ENCODE data around the gene BACH2.
"Not testable (repeated sequence)": the region's sequence is repeated elsewhere in the genome, so short reads cannot be mapped to it uniquely, and the experiment has no call there.

The BACH2 gene

DNA sequence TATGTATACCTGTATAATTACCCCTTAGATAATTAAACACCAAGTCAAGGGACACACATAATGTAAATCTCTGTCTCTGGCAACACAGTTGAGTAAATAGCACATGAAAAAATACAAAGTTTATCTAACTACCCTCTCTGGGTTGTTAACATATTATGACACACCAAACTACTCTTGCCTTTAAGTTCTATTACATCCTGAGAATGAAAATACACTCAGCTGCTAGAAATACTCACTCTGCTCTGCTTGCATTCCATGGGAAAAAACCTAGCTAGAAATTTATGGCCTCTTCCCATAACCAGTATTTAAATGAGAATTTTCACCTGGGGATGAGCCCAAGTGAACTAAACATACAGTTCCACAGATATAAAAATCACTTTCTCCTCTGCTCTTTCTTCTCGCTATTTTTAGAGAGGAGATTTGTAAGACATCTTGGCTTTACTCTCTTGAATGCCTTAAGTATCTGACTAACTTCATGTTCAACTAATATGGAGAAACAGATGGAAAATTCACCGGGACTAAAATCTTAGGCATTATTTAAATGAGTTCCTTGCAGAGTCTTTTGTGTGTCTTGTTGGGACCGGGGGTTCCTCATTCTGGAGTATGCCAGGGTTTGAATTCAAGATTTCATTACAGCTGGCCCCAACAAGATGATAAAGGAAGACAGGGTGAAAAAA, 261.5 kb downstream of the BACH2 start:
- no peaks in the 10 kb centered on the region for H3K36me3 ChIP-seq (ENCODE audit: control insufficient read depth, insufficient read depth, low read length)
- H3K4me3 ChIP-seq (ENCODE audit: low read depth, low read length) = no peak overlapping the region
- no peaks in the 10 kb centered on the region for H3K27me3 ChIP-seq (ENCODE audit: control insufficient read depth, insufficient read depth, low read length)
- no peak overlapping the region for H2AFZ ChIP-seq
- H3K9me3 ChIP-seq (ENCODE audit: control insufficient read depth, low read length) = no peaks in the 10 kb centered on the region
- H3K4me1 ChIP-seq = no peaks in the 10 kb centered on the region
- H3K79me2 ChIP-seq = no peaks in the 10 kb centered on the region
- TF ChIP-seq, protein P1, sequence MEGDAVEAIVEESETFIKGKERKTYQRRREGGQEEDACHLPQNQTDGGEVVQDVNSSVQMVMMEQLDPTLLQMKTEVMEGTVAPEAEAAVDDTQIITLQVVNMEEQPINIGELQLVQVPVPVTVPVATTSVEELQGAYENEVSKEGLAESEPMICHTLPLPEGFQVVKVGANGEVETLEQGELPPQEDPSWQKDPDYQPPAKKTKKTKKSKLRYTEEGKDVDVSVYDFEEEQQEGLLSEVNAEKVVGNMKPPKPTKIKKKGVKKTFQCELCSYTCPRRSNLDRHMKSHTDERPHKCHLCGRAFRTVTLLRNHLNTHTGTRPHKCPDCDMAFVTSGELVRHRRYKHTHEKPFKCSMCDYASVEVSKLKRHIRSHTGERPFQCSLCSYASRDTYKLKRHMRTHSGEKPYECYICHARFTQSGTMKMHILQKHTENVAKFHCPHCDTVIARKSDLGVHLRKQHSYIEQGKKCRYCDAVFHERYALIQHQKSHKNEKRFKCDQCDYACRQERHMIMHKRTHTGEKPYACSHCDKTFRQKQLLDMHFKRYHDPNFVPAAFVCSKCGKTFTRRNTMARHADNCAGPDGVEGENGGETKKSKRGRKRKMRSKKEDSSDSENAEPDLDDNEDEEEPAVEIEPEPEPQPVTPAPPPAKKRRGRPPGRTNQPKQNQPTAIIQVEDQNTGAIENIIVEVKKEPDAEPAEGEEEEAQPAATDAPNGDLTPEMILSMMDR (IDR thresholded peaks at IDR 0.05) = no peak
- no peak overlapping the region for H3K9ac ChIP-seq
- H3K27ac ChIP-seq = no peak overlapping the region
- H3K4me2 ChIP-seq (ENCODE audit: low read length) = no peak overlapping the region

DNA sequence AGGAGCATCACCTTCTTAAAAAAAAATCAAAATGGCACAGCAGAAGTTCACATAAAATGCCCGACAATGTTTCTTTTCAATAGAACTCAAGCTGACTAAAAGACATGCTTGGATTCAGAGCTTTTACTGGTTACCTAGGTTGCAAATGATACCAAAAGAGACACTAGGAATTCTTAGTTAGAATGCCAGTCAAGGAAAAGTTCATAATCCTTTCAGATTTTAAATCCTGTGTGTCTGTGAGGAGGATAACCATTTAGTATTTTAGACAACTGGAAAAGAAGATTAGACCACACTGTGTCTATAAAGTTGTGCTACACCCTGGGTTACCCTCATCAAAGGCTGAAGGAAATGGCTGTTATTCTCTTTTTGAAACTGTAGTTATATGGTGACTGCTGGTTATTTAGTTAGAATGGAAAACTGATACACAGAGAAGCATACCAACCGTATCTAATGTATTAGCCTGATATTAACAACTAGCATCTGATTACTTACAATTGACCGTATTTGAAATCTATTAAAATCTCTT, 262.8 kb downstream of the BACH2 start:
- Histone ChIP-seq H3K79me2 (no peaks in the 10 kb centered on the region), H3K9ac (no peak overlapping the region), H3K27me3 (ENCODE audit: control insufficient read depth, insufficient read depth, low read length) (no peaks in the 10 kb centered on the region), H3K9me3 (ENCODE audit: control insufficient read depth, low read length) (no peaks in the 10 kb centered on the region), H3K4me2 (ENCODE audit: low read length) (no peak overlapping the region), H3K27ac (no peak overlapping the region), H3K36me3 (ENCODE audit: control insufficient read depth, insufficient read depth, low read length) (no peaks in the 10 kb centered on the region), H3K4me3 (ENCODE audit: low read depth, low read length) (no peak overlapping the region), H2AFZ (no peak overlapping the region), H3K4me1 (no peaks in the 10 kb centered on the region)
- TF ChIP-seq, protein P1 (IDR thresholded peaks at IDR 0.05) = no peak

DNA sequence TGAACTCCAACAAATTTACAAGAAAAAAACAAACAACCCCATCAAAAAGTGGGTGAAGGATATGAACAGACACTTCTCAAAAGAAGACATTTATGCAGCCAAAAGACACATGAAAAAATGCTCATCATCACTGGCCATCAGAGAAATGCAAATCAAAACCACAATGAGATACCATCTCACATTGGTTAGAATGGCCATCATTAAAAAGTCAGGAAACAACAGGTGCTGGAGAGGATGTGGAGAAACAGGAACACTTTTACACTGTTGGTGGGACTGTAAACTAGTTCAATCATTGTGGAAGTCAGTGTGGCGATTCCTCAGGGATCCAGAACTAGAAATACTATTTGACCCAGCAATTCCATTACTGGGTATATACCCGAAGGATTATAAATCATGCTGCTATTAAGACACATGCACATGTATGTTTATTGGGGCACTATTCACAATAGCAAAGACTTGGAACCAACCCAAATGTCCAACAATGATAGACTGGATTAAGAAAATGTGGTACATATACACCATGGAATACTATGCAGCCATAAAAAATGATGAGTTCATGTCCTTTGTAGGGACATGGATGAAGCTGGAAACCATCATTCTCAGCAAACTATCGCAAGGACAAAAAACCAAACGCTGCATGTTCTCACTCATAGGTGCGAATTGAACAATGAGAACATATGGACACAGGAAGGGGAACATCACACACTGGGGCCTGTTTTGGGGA, 264.0 kb downstream of the BACH2 start:
- H3K79me2 ChIP-seq = not testable (repeated sequence)

DNA sequence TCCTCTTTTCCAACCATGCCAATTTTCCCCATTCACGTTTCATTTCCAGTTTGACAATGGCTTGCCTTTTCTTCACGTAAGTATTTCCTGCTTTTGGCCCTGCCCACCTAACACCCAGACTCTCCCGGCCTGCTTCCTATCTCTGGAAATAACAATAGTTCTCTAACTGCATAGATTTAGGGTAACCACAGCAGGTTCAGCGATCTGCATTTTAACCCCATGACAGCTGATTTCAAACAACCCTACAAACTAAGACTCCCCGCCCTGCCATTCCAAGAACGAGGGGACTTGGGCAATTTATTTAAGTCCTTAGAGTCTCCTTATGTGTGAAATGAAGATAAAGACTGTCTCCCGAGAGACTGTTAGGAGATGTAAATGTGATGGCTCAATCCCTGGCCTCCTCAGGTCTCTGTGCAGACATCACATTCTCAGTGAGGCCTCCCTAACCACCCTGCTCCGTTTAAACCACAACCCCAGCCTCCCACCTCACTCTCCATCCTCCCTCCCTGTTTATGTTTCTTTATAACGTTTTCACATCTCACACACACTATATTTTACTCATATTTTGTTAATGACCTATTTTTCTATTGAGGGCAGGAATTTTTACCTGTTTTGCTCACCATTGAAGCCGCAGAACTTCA, 267.5 kb downstream of the BACH2 start:
- no peak overlapping the region for H2AFZ ChIP-seq

More for the DNA sequence above, 264.0 kb downstream of the BACH2 start:
- not testable (repeated sequence) for H3K9ac ChIP-seq; H3K4me2 ChIP-seq (ENCODE audit: low read length); H3K4me3 ChIP-seq (ENCODE audit: low read depth, low read length); H3K27me3 ChIP-seq (ENCODE audit: control insufficient read depth, insufficient read depth, low read length); H3K9me3 ChIP-seq (ENCODE audit: control insufficient read depth, low read length); H2AFZ ChIP-seq; H3K27ac ChIP-seq; H3K36me3 ChIP-seq (ENCODE audit: control insufficient read depth, insufficient read depth, low read length); H3K4me1 ChIP-seq

More for the DNA sequence above, 267.5 kb downstream of the BACH2 start:
- Histone ChIP-seq H3K4me3 (ENCODE audit: low read depth, low read length) (no peak overlapping the region), H3K9me3 (ENCODE audit: control insufficient read depth, low read length) (no peaks in the 10 kb centered on the region), H3K36me3 (ENCODE audit: control insufficient read depth, insufficient read depth, low read length) (no peaks in the 10 kb centered on the region), H3K27me3 (ENCODE audit: control insufficient read depth, insufficient read depth, low read length) (no peaks in the 10 kb centered on the region), H3K9ac (no peak overlapping the region), H3K4me1 (no peaks in the 10 kb centered on the region), H3K27ac (no peak overlapping the region), H3K4me2 (ENCODE audit: low read length) (no peak overlapping the region), H3K79me2 (no peaks in the 10 kb centered on the region)
- TF ChIP-seq, protein P1 (IDR thresholded peaks at IDR 0.05) = no peak

Measured in parathyroid adenoma (tissue), 2 donors.